ENCODE results near the gene SYCP2L. TPM values are rescaled to one million over a fixed set of nuclear protein-coding genes. Genes with fewer than 3 reads are reported as not detected.

SYCP2L gene
- total and polyA plus RNA-seq, 2 of the 4 experiments (the other 2 are of a cell fraction): 0.05 TPM; not detected in 1

DNA sequence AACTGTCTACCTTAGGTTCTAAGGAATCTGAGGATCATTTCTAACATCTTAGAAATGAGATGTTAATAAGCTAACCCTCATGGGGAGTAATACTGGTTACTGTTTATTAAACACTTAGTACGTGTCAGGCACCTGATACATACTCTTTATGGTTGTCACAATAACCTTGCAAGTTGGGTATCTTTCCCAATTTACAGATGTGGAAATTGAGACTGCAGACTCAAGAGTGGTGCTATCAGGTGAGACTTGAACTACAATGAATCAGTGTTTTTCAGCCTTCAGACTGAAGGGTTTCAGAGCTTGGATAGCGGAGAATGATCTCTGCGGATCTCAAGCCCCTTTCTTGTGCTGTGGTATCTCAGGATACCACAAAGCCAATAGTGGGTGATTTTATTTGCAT lies 130.2 kb downstream of the SYCP2L start:
- no CpG with 5 or more reads among the region's 3 CpGs for WGBS, 2 experiments (ENCODE audit: extremely low coverage in 2 of 2, insufficient read length in 1 of 2)
- Histone ChIP-seq H2AK5ac (ENCODE audit: low read depth, low read length) (no peak overlapping the region), H4K8ac (ENCODE audit: low read depth in 2 of 2, low read length in 2 of 2) (no peak overlapping the region), H3K4me3 (ENCODE audit: insufficient read depth, low read depth, low read length) (no peak overlapping the region), H2BK120ac (ENCODE audit: low read depth, low read length) (no peak overlapping the region), H3K4me2 (ENCODE audit: low read depth, low read length) (no peak overlapping the region), H3K23ac (ENCODE audit: low read depth, low read length) (no peak overlapping the region), H3K27ac (ENCODE audit: insufficient read depth, low read length) (no peak overlapping the region), H3K9ac (ENCODE audit: low read depth, low read length) (no peak overlapping the region), H4K5ac (ENCODE audit: low read depth, low read length) (no peak overlapping the region), H2AK9ac (replicated peaks; ENCODE audit: low read depth, low read length, poor library complexity) (peak overlapping the region; percentile 33), H3K14ac (replicated peaks; ENCODE audit: low read depth, low read length) (no peak overlapping the region), H3K79me1 (ENCODE audit: low read depth in 1 of 2, low read length in 2 of 2) (peaks cover 0 to 4% of the 10 kb centered on the region in 2 experiments; a peak in 1 of 4 replicates), H4K20me1 (ENCODE audit: insufficient read depth, low read length) (no peaks in the 10 kb centered on the region), H2BK15ac (ENCODE audit: low read depth, low read length) (no peak overlapping the region), H3K9me3 (ENCODE audit: control insufficient read depth, insufficient read depth, low read length) (no peaks in the 10 kb centered on the region), H3K27me3 (ENCODE audit: control insufficient read depth, insufficient read depth, low read length) (no peaks in the 10 kb centered on the region), H3K18ac (ENCODE audit: low read depth, low read length) (no peak overlapping the region), H2AFZ (replicated peaks; ENCODE audit: low read length, poor library complexity) (no peak overlapping the region), H3K56ac (ENCODE audit: extremely low read depth, insufficient read depth, low read length) (no peak overlapping the region), H2BK5ac (ENCODE audit: low read depth, low read length, poor library complexity, severe bottlenecking) (no peak overlapping the region), H3K36me3 (ENCODE audit: control insufficient read depth, insufficient read depth, low read length) (no peaks in the 10 kb centered on the region), H3K9me1 (ENCODE audit: insufficient read depth, low read length) (no peaks in the 10 kb centered on the region; the same call in 1 of the 2 replicates), H3K4me1 (ENCODE audit: control insufficient read depth, insufficient read depth, low read length) (no peaks in the 10 kb centered on the region), H3K4ac (ENCODE audit: low read depth, low read length) (no peak overlapping the region), H4K91ac (ENCODE audit: insufficient read depth, low read depth, low read length) (no peak overlapping the region), H2BK20ac (ENCODE audit: low read depth, low read length) (no peak overlapping the region)
- in situ Hi-C loops (cut with MboI; ENCODE audit: low sequenced_read_pairs): no loop called here
- ChIA-PET CTCF (no interaction called here), POLR2A (ENCODE audit: unreplicated experiment) (no interaction called here)
- ATAC-seq (ENCODE audit: low read depth) (no peak), DNase-seq (no peak)
- no peak for TF ChIP-seq CEBPB (IDR thresholded peaks at IDR 0.05; ENCODE audit: low read depth, low read length)
- no peak for TF ChIP-seq RCOR1 (IDR thresholded peaks at IDR 0.05; ENCODE audit: insufficient replicate concordance, low read length)
- TF ChIP-seq, protein P1, sequence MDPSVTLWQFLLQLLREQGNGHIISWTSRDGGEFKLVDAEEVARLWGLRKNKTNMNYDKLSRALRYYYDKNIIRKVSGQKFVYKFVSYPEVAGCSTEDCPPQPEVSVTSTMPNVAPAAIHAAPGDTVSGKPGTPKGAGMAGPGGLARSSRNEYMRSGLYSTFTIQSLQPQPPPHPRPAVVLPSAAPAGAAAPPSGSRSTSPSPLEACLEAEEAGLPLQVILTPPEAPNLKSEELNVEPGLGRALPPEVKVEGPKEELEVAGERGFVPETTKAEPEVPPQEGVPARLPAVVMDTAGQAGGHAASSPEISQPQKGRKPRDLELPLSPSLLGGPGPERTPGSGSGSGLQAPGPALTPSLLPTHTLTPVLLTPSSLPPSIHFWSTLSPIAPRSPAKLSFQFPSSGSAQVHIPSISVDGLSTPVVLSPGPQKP (IDR thresholded peaks at IDR 0.05; ENCODE audit: borderline replicate concordance, low read depth, low read length): no peak
- no peak for TF ChIP-seq CTCF (conservative IDR thresholded peaks at IDR 0.05; ENCODE audit: low read depth, low read length)
- TF ChIP-seq MXI1 (IDR thresholded peaks at IDR 0.05; ENCODE audit: borderline replicate concordance, low read depth, low read length): no peak
- no peak for TF ChIP-seq POLR2A (IDR thresholded peaks at IDR 0.05; ENCODE audit: low read depth, low read length)
- no peak for TF ChIP-seq RFX5 (IDR thresholded peaks at IDR 0.05; ENCODE audit: low read depth, low read length)
- TF ChIP-seq SMC3 (IDR thresholded peaks at IDR 0.05; ENCODE audit: low read depth, low read length): no peak
- no peak for TF ChIP-seq NFE2L2 (IDR thresholded peaks at IDR 0.05; ENCODE audit: low read depth, low read length)
- TF ChIP-seq, protein P2, sequence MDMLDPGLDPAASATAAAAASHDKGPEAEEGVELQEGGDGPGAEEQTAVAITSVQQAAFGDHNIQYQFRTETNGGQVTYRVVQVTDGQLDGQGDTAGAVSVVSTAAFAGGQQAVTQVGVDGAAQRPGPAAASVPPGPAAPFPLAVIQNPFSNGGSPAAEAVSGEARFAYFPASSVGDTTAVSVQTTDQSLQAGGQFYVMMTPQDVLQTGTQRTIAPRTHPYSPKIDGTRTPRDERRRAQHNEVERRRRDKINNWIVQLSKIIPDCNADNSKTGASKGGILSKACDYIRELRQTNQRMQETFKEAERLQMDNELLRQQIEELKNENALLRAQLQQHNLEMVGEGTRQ (IDR thresholded peaks at IDR 0.05; ENCODE audit: low read depth, low read length): no peak
- TF ChIP-seq MAFK (IDR thresholded peaks at IDR 0.05; ENCODE audit: low read depth, low read length): no peak
- TF ChIP-seq CHD1 (IDR thresholded peaks at IDR 0.05; ENCODE audit: low read depth, low read length): no peak
- no peak for TF ChIP-seq MAZ (IDR thresholded peaks at IDR 0.05; ENCODE audit: borderline replicate concordance, low read depth, low read length)
- TF ChIP-seq BHLHE40 (IDR thresholded peaks at IDR 0.05; ENCODE audit: low read depth, low read length): no peak
- no peak for TF ChIP-seq FOS (IDR thresholded peaks at IDR 0.05; ENCODE audit: low read depth, low read length)
- TF ChIP-seq RAD21 (IDR thresholded peaks at IDR 0.05; ENCODE audit: low read length): no peak
- BruUV-seq (replicated peaks): no TSS peak
- intact Hi-C loops (cut with micrococcal nuclease): no loop called here
- dilution Hi-C loops (cut with HindIII; ENCODE audit: low sequenced_read_pairs, unreplicated experiment): no loop called here

Measured in IMR-90 (cell line).